Left renal cortex interstitium (tissue), 4 donors: ENCODE results near the gene PIK3IP1. TPM values are rescaled to one million over a fixed set of nuclear protein-coding genes. Genes with fewer than 3 reads are reported as not detected.

ENCODE experiments used
- polyA plus RNA-seq, 4 donors: library from polyadenylated mRNA; unstranded; fragments of 120-200 nt; gene quantifications; one replicate each; pipeline ENCODE4 v1.2.1, GENCODE V29; 2013; ENCODE audit not compliant: insufficient read length in 4 of 4

PIK3IP1 gene
- polyA plus RNA-seq, 4 donors: 11.6 to 14.3 (median 13.8) TPM

Other genes starting within 250 kb of the PIK3IP1 start
- gene SMTN, start 211.2 kb downstream of the PIK3IP1 start, polyA plus RNA-seq: 10 to 100 TPM; 30.5 to 57.4 (median 47.6) TPM
- gene SELENOM, start 184.9 kb downstream of the PIK3IP1 start, polyA plus RNA-seq: 10 to 100 TPM in 2 of 4 donors, 1 to 10 TPM in 2; 8.6 to 23.9 (median 10.3) TPM
- 1 to 10 TPM; 4.2 to 7.8 (median 5.4) TPM for gene INPP5J, start 169.5 kb downstream of the PIK3IP1 start, polyA plus RNA-seq
- gene PLA2G3, start 152.0 kb downstream of the PIK3IP1 start, polyA plus RNA-seq: under 1 TPM; 0.11 to 0.24 (median 0.20) TPM
- 10 to 100 TPM; 51.6 to 56.7 (median 53.6) TPM for gene RNF185, start 132.3 kb downstream of the PIK3IP1 start, polyA plus RNA-seq
- gene LIMK2, start 80.2 kb downstream of the PIK3IP1 start, polyA plus RNA-seq: 10 to 100 TPM; 46.9 to 69.0 (median 56.2) TPM
- 10 to 100 TPM; 70.3 to 85.0 (median 76.1) TPM for gene PATZ1, start 53.9 kb upstream of the PIK3IP1 start, polyA plus RNA-seq
- gene DRG1, start 107.1 kb upstream of the PIK3IP1 start, polyA plus RNA-seq: 10 to 100 TPM; 76.1 to 96.4 (median 83.7) TPM
- gene EIF4ENIF1, start 197.4 kb upstream of the PIK3IP1 start, polyA plus RNA-seq: 10 to 100 TPM; 39.0 to 51.9 (median 47.6) TPM
- gene SFI1, start 204.0 kb upstream of the PIK3IP1 start, polyA plus RNA-seq: 10 to 100 TPM; 15.4 to 51.4 (median 36.2) TPM